ENCODE data around the gene MAPK10.

DNA sequence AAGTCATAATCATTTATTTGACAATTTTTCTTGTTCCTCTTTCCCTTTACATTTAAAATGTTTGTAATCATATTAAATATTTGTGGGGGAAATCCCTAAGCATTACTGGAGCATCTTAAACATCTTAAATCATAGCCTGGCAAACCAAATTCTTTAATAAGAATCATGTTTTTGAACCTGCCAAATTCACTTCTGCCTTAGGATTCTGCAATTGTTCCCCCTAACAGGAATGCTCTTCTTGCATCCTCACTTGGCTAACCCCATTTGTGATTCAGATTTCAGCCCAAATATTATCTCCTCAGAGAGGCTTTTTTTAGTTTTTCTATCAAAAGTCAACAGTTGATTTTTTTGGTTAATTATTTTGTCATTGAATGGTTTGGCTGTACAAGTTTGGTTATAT, 241.1 kb downstream of the MAPK10 start:
- TF ChIP-seq EZH2 (IDR thresholded peaks at IDR 0.05) (no peak), POLR2AphosphoS5 (IDR thresholded peaks at IDR 0.05; ENCODE audit: borderline replicate concordance, low read depth, low read length) (no peak)

All from SK-N-MC (cell line).